ENCODE measurements around the gene ARFGAP3.
"Not testable (repeated sequence)": the region's sequence is repeated elsewhere in the genome, so short reads cannot be mapped to it uniquely, and the experiment has no call there.

Gene ARFGAP3

GRCh38 chr22:42754658-42755057 lies 102.4 kb downstream of the ARFGAP3 start:
- FAIRE-seq = no peak
- TF ChIP-seq CTCF (IDR thresholded peaks at IDR 0.05; ENCODE audit: insufficient read depth, missing control alignments) = no peak
- no peak for DNase-seq (ENCODE audit: insufficient read length, low spot score)

DNA sequence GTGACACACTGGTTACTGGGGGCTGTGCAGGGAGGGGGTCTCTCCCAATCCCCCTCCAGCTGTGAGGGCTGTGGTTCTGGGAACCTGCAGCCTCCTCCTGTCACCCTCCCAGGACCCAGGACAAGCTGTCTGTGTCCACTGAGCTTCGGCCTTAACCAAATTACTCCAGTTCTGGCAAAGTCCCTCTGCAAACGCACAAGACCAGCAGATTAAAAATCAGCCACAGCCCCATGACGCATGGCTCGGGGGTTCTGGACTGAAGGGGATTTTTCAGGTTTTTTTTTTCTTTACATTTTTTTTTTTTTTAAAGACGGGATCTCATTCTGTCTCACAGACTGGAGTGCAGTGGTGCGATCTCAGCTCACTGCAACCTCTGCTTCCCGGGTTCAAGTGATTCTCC lies 104.2 kb downstream of the ARFGAP3 start:
- no peak for FAIRE-seq
- TF ChIP-seq CTCF (IDR thresholded peaks at IDR 0.05; ENCODE audit: insufficient read depth, missing control alignments) = no peak
- no peak for DNase-seq (ENCODE audit: insufficient read length, low spot score)

GRCh38 chr22:42752230-42752746 lies 104.8 kb downstream of the ARFGAP3 start:
- no peak for FAIRE-seq
- no peak for TF ChIP-seq CTCF (IDR thresholded peaks at IDR 0.05; ENCODE audit: insufficient read depth, missing control alignments)
- no peak for DNase-seq (ENCODE audit: insufficient read length, low spot score)

DNA sequence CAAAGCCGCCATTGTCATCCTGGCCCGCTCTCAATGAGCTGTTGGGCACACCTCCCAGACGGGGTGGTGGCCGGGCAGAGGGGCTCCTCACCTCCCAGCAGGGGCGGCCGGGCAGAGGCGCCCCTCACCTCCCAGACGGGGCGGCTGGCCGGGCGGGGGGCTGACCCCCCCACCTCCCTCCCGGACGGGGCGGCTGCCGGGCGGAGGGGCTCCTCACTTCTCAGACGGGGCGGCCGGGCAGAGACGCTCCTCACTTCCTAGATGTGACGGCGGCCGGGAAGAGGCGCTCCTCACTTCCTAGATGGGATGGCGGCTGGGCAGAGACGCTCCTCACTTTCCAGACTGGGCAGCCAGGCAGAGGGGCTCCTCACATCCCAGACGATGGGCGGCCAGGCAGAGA lies 106.7 kb downstream of the ARFGAP3 start:
- DNase-seq (ENCODE audit: insufficient read length, low spot score); FAIRE-seq: not testable (repeated sequence)

DNA sequence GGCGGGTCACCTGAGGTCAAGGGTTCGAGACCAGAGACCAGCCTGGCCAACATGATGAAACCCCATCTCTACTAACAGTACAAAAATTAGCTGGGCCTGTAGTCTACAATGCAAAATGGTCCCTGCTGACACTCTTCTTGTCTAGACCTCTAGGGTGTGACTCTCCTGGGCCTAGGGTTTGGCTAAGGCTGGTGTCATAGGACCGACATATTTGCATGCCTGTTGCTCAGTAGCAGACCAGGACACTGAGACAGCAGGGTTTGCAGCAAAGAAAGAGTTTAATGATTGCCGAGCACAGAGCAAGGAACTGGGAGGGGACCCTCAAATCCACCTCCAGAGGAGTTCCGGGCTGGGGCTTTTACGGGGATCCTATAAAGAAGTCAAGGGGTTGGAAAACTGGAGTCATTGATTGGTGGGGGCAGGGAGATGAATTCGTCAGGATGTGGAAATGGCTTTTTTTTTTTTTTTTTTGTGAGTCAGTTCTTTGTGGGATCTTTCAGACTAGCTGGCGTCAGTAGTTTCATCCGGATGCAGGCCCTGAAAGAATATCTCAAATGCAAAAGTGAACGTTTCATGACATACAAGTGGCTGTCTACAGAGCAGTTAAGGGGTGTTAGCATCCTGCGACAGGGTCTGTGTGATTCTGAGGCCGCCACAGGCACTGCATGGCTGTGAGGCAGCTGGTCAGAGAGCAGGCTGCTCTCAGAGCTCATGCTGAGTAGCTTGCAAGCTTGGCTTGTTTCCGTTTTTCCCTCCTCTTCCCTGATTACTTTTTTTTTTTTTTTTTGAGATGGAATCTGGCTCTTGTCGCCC lies 109.2 kb downstream of the ARFGAP3 start:
- DNase-seq (ENCODE audit: insufficient read length, low spot score) (no peak), FAIRE-seq (no peak)

More for the DNA sequence above, 109.2 kb downstream of the ARFGAP3 start:
- TF ChIP-seq CTCF (IDR thresholded peaks at IDR 0.05; ENCODE audit: insufficient read depth, missing control alignments) = no peak
